WERI-Rb-1 (cell line): ENCODE measurements around the gene ZSCAN10.
A peak's percentile ranks its signal among the peaks of the same experiment; 100 is the strongest.

Source experiments
- DNase-seq: peaks from one replicate; pipeline ENCODE4 v3.0.0-alpha.2; 2020
- H3K27ac ChIP-seq: fragments of 250-450 bp; sonication (Bioruptor Pico); 2 replicates; pipeline ENCODE4 v1.5.1; 2020; ENCODE audit warnings: mild to moderate bottlenecking, moderate library complexity
- H3K27me3 ChIP-seq: fragments of 250-450 bp; sonication (Bioruptor Pico); 2 replicates; pipeline ENCODE4 v1.5.1; 2021; ENCODE audit warnings: mild to moderate bottlenecking, low read depth, moderate library complexity; ENCODE audit not compliant: insufficient read depth, severe bottlenecking
- H3K36me3 ChIP-seq: fragments of 250-450 bp; sonication (Bioruptor Pico); 2 replicates; pipeline ENCODE4 v1.5.1; 2020; ENCODE audit warnings: mild to moderate bottlenecking, moderate library complexity
- H3K4me3 ChIP-seq: 2 replicates; pipeline ENCODE4 v1.5.1; 2011; ENCODE audit warnings: low read depth, mild to moderate bottlenecking, control low read depth, low read length
- H3K9me3 ChIP-seq: fragments of 250-450 bp; sonication (Bioruptor Pico); 2 replicates; pipeline ENCODE4 v1.5.1; 2021; ENCODE audit warnings: mild to moderate bottlenecking, moderate library complexity; ENCODE audit not compliant: severe bottlenecking
- CTCF ChIP-seq: IDR thresholded peaks from 2 replicates; pipeline ENCODE4 v1.5.1; 2011; ENCODE audit warnings: low read depth, mild to moderate bottlenecking, control low read depth, inconsistent platforms, low read length

The ZSCAN10 gene

GRCh38 chr16:3129137-3130131 is 30.3 kb upstream of the ZSCAN10 start:
- Histone ChIP-seq H3K27me3 (no peaks in the 10 kb centered on the region), H3K4me3 (peak overlapping the region; percentile 16)
- peak; percentile 88 for TF ChIP-seq CTCF

DNA sequence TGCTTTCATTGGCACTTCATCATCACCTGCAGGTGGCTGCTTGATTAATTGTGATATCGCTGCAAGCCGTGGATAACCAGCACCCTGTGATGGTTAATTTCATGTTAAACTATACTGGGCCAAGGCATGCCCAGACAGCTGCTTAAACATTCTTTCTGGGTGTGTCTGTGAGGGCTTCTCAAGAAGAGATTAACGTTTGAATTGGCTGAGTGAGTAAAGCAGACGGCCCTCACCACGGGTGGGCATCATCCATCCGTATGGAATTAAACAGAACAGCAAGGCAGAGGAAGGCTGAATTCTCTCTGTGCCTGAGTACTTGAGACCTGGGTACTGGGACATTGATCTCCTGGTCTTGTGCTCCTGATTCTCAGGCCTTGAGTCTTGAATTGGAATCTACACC is 28.7 kb upstream of the ZSCAN10 start:
- Histone ChIP-seq H3K9me3 (no peaks in the 10 kb centered on the region), H3K27me3 (no peaks in the 10 kb centered on the region), H3K27ac (peak overlapping the region; percentile 62), H3K36me3 (peaks cover 32% of the 10 kb centered on the region), H3K4me3 (no peak overlapping the region)
- no peak for TF ChIP-seq CTCF
- peak; percentile 87 for DNase-seq

More at GRCh38 chr16:3129137-3130131, 30.3 kb upstream of the ZSCAN10 start:
- no peaks in the 10 kb centered on the region for H3K9me3 ChIP-seq
- H3K36me3 ChIP-seq = peaks cover 45% of the 10 kb centered on the region
- peak; percentile 82 for DNase-seq
- peak overlapping the region; percentile 62 for H3K27ac ChIP-seq

- TF ChIP-seq CTCF = 0 out of 2 replicates have a peak, but pooled peaks have one; percentile 8
These were observed 25.1 kb upstream of the ZSCAN10 start for GRCh38 chr16:3123986-3124886.

GRCh38 chr16:3122926-3123570 is 24.0 kb upstream of the ZSCAN10 start:
- Histone ChIP-seq H3K4me3 (no peak overlapping the region), H3K9me3 (no peaks in the 10 kb centered on the region), H3K36me3 (peaks cover 12% of the 10 kb centered on the region), H3K27me3 (no peaks in the 10 kb centered on the region), H3K27ac (no peak overlapping the region)
- DNase-seq = no peak
- no peak for TF ChIP-seq CTCF

More at GRCh38 chr16:3123986-3124886, 25.1 kb upstream of the ZSCAN10 start:
- no peaks in the 10 kb centered on the region for H3K27me3 ChIP-seq
- DNase-seq = peak; percentile 96
- H3K4me3 ChIP-seq = peak overlapping the region; percentile 66
- H3K9me3 ChIP-seq = no peaks in the 10 kb centered on the region
- H3K27ac ChIP-seq = peak overlapping the region; percentile 71
- peaks cover 16% of the 10 kb centered on the region for H3K36me3 ChIP-seq

- H3K27ac ChIP-seq = no peak overlapping the region
- no peaks in the 10 kb centered on the region for H3K27me3 ChIP-seq
- H3K4me3 ChIP-seq = no peak overlapping the region
- no peak for TF ChIP-seq CTCF
- no peaks in the 10 kb centered on the region for H3K9me3 ChIP-seq
- H3K36me3 ChIP-seq = peaks cover 14% of the 10 kb centered on the region
- no peak for DNase-seq
These were observed 22.9 kb upstream of the ZSCAN10 start for GRCh38 chr16:3121851-3122467.
